Epidermal melanocyte (primary cell): Measurements from ENCODE around the gene SVEP1.
"Not testable (repeated sequence)": the region's sequence is repeated elsewhere in the genome, so short reads cannot be mapped to it uniquely, and the experiment has no call there.

ENCODE experiments used
- DNase-seq: peaks from one replicate; pipeline ENCODE4 v3.0.0; 2011; ENCODE audit warnings: low spot score; ENCODE audit not compliant: insufficient read length

Gene SVEP1

DNA sequence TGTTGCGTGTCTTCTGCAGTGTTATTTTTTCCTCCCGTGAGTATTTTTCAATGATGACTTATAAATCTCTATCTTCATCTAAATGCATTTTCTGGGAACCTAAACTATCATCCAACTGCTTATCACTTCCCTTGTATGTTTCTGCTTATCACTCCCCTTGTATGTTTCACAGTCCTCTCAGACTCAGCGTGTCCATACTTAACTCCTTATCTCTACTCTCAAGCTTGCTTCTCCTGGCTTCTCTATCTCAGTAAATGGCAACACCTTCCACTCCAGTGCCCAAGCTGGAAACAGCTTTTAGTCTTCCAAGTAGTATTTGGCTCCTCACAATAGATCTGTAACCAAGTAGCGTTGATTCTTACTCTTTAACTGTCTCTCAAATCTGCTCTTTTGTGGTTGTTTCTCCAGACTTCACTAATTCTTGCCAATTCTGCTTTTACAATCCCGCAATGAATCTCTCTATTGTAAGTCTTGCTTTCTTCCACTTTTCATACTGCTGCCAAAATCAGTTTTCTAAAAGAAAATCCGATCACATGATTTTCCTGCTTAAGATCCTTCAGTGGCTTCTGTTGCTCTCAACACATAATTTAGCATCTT, 208.0 kb downstream of the SVEP1 start:
- no peak for DNase-seq

DNA sequence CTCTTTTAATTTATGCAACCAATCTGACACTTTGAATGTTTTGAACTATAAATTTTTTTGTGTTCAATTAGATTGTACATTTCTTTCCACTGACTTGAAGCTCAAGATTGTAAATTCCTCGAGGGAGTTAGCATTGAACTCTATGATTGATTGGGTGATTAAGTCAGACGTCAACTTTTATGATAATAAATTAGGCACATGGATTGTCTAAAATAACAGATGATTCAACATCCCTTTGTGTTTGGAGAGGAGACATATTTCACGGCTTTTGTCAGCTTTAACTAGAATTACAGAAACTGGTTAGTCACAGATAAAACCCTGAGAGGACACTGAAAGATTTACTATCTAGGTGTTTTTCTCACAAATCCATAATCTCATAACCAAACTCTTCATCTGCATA, 209.2 kb downstream of the SVEP1 start:
- DNase-seq: no peak

GRCh38 chr9:110364451-110364850, 215.1 kb downstream of the SVEP1 start:
- DNase-seq: no peak

DNA sequence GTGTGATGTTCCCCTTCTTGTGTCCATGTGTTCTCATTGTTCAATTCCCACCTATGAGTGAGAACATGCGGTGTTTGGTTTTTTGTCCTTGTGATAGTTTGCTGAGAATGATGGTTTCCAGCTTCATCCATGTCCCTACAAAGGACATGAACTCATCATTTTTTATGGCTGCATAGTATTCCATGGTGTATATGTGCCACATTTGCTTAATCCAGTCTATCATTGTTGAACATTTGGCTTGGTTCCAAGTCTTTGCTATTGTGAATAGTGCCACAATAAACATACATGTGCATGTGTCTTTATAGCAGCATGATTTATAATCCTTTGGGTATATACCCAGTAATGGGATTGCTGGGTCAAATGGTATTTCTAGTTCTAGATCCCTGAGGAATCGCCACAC, 220.5 kb downstream of the SVEP1 start:
- DNase-seq: not testable (repeated sequence)

DNA sequence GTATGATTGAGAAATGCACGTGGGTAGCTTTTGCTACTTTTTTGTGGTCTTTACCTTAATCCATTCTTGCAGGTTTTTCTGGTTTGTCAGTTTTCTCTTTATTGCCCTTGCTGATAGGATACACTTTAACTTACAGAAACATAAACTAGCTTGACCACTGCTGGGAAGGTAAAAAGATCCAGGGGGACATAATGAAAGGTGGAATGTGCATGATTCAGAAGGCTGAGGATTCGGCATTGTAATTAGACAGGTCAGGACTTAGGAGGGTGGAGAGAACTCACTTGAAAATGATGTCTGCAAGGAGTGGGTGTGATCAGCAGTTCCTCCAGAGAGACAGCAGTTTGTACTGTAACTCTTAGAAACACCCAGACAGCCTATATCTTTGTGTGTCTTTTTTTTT, 222.0 kb downstream of the SVEP1 start:
- no peak for DNase-seq

DNA sequence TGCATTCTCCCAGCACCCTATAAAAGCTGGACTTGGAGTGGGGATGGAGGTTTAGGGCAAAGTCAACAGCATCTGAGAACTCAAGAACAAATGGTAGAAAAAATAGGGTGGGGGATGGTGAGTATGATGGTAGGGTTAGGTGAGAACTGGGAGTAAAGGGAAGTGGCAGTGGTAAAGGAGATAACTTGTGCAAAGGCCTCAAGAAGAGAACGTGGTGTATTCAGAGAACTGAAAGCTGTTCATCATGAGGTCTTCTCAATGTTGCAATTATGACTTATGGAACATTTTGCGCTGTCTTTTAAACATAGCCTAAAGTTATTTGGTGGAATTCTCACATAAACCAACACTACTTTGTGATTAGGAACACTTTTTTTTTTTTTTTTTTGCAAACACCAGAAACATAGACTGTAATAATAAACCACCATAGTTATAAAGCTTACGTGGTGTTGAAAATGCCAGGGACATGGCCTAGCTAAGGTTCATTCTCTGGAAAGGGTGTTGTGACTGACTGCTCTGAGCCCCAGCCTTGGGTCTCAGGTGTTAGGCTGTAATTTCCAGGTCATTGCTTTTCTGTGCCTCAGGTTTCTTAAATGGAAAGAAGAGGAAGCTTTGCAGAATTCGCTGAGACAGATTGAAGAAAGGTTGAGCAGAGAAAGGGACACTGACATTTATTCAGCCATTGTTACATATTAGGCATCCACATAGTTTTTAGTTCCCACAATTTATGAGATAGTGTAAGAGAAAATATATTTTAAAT, 222.7 kb downstream of the SVEP1 start:
- DNase-seq: no peak

- DNase-seq: no peak
Observed at GRCh38 chr9:110355911-110356310, 223.6 kb downstream of the SVEP1 start.

- no peak for DNase-seq
Observed at GRCh38 chr9:110351009-110351467, 228.5 kb downstream of the SVEP1 start.

DNA sequence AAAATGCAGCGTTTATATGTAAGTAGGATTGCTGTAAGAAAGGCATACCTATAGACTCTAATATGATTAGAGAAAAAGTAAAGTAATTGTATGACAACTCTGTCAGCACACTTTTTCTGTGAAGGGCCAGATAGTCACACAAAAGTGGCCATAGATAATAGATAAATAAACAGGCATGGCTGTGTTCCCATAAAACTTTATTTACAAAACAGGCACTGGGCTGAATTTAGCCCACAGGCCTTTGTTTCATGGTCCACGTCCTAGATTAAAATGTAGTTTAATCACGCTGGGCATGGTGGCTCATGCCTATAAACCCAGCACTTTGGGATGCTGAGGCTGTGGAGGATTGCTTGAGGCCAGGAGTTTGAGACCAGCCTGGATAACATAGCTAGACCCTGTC, 233.2 kb downstream of the SVEP1 start:
- DNase-seq: no peak

- DNase-seq: no peak
Observed at GRCh38 chr9:110344821-110345220, 234.7 kb downstream of the SVEP1 start.

DNA sequence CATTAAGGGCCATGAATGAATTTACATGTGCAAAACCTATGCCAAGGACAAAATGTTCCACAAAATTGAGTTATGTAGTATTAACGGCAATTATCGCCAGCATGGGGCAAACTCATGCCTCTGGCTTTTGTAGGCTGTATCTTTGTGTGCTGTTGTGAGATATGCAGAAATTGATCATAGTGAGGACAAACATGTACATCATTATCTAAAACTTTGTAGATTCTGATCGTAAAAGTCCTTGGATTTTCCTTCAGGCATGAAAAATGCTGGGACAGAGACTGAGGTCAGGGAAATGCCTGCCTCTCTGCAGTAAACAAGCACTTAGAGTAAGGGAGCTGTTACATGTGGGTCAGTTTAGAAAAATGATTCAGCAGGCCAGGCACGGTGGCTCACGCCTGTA, 236.0 kb downstream of the SVEP1 start:
- DNase-seq: no peak

- DNase-seq: no peak
Observed at GRCh38 chr9:110340306-110340705, 239.2 kb downstream of the SVEP1 start.

GRCh38 chr9:110338143-110338542, 241.4 kb downstream of the SVEP1 start:
- no peak for DNase-seq

- DNase-seq: no peak
Observed at GRCh38 chr9:110337727-110338126, 241.8 kb downstream of the SVEP1 start, which contains the start of gene TXNDC8. TXNDC8 (minus strand) TSS chr9:110337863.

DNA sequence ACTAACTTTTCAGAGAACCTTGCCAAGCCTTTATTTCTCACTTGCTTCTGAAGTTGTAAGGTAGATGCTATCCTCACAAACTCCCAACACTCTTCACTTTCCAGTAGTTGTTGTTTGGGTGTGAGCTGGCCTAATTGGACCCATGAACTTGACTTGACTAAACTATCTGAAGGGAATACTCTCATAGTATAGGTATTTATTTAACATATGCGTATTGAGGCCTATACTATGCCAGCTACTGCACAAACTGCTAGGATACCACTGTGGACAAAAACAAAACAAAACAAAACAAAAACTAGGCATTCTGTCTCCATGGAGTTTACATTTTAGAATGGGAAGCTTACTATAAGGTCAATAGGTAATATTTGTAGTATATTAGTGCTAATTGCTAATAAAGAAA, 243.2 kb downstream of the SVEP1 start:
- DNase-seq: no peak

DNA sequence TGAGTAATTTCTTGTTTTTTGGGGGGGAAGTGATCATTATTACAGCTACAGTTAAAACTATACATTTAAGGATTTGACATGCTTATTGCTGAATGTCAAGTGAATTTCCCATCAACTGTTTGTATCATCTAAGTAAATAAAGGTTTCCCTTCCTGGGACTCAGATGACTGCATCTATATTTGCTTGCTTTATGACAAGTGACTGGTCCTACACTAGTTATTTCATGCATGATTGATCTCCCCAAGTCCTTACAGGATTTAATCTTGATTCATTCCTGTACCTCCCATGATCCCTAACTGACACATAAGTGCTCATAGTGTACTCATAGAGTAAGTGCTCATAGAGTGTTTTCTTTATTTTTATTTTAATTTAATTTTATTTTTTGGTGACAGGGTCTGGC, 244.7 kb downstream of the SVEP1 start:
- no peak for DNase-seq

- no peak for DNase-seq
Observed at GRCh38 chr9:110334183-110334582, 245.4 kb downstream of the SVEP1 start.

GRCh38 chr9:110332766-110333165, 246.8 kb downstream of the SVEP1 start:
- no peak for DNase-seq

GRCh38 chr9:110330484-110331105, 248.9 kb downstream of the SVEP1 start:
- DNase-seq: no peak

- no peak for DNase-seq
Observed at GRCh38 chr9:110329639-110330230, 249.8 kb downstream of the SVEP1 start.

DNA sequence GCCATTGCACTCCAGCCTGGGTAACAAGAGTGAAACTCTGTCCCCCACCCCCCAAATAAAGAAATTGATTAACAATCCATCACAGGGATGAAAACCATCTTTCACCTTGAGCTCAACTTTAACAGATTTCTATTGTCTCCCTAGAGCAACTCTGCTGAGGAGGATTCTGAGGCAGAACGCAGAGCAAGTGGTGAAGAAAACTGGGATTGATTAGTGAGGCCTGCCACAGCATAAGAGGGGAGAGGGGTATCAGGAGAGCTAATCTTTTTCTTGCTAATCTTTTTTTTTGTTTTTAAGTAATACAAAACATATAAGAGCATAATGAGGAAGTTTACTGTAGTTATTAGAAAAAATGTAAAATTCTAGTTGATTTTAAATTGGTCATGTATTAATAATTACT, 250.8 kb downstream of the SVEP1 start:
- DNase-seq: no peak

- no peak for DNase-seq
Observed at GRCh38 chr9:110327716-110328115, 251.8 kb downstream of the SVEP1 start.
